Measurements from ENCODE around the gene PHGDH.
"Not testable (repeated sequence)": the region's sequence is repeated elsewhere in the genome, so short reads cannot be mapped to it uniquely, and the experiment has no call there.

PHGDH gene

GRCh38 chr1:119700326-119700725 is 11.4 kb upstream of the PHGDH start:
- Histone ChIP-seq H3K4me2 (ENCODE audit: low read length) (no peak overlapping the region), H3K27ac (ENCODE audit: low read depth, low read length) (no peak overlapping the region), H2BK15ac (replicated peaks; ENCODE audit: low read depth) (no peak overlapping the region), H4K5ac (ENCODE audit: low read length) (no peak overlapping the region), H3K36me3 (ENCODE audit: control insufficient read depth, insufficient read depth, low read length) (no peaks in the 10 kb centered on the region), H3K4me3 (ENCODE audit: low read length) (no peak overlapping the region), H3K4ac (ENCODE audit: low read depth, low read length) (no peak overlapping the region), H2BK120ac (ENCODE audit: low read depth, low read length) (no peak overlapping the region), H3K79me2 (ENCODE audit: control insufficient read depth, insufficient read depth, low read length) (no peaks in the 10 kb centered on the region), H3K27me3 (ENCODE audit: insufficient read depth, low read length, poor library complexity) (no peaks in the 10 kb centered on the region), H3K23ac (ENCODE audit: low read length) (no peak overlapping the region), H4K8ac (ENCODE audit: low read depth, low read length) (no peak overlapping the region), H2BK5ac (ENCODE audit: low read length) (no peak overlapping the region), H3K18ac (ENCODE audit: low read length) (no peak overlapping the region), H3K4me1 (ENCODE audit: control insufficient read depth, low read depth, low read length) (no peaks in the 10 kb centered on the region), H2AK5ac (ENCODE audit: low read length) (no peak overlapping the region), H3K9ac (ENCODE audit: low read length) (no peak overlapping the region), H3K79me1 (ENCODE audit: low read length) (no peaks in the 10 kb centered on the region), H3K56ac (ENCODE audit: low read length) (no peak overlapping the region)
- no CpG with 5 or more reads among the region's 2 CpGs for WGBS (ENCODE audit: extremely low coverage, insufficient coverage, low lambda C conversion rate)
- DNase-seq, result no peak

- H3K23ac ChIP-seq (ENCODE audit: low read length), result no peak overlapping the region
- no peak for DNase-seq
- H4K8ac ChIP-seq (ENCODE audit: low read depth, low read length), result no peak overlapping the region
- no peaks in the 10 kb centered on the region for H3K4me1 ChIP-seq (ENCODE audit: control insufficient read depth, low read depth, low read length)
- no peak overlapping the region for H3K9ac ChIP-seq (ENCODE audit: low read length)
- no peaks in the 10 kb centered on the region for H3K27me3 ChIP-seq (ENCODE audit: insufficient read depth, low read length, poor library complexity)
- H3K27ac ChIP-seq (ENCODE audit: low read depth, low read length), result no peak overlapping the region
- no peak overlapping the region for H2BK120ac ChIP-seq (ENCODE audit: low read depth, low read length)
- H3K36me3 ChIP-seq (ENCODE audit: control insufficient read depth, insufficient read depth, low read length), result no peaks in the 10 kb centered on the region
- H2BK15ac ChIP-seq (replicated peaks; ENCODE audit: low read depth), result no peak overlapping the region
- no peak overlapping the region for H3K4ac ChIP-seq (ENCODE audit: low read depth, low read length)
- H2BK5ac ChIP-seq (ENCODE audit: low read length), result no peak overlapping the region
- no peak overlapping the region for H3K18ac ChIP-seq (ENCODE audit: low read length)
- H3K4me3 ChIP-seq (ENCODE audit: low read length), result no peak overlapping the region
- no peak overlapping the region for H3K4me2 ChIP-seq (ENCODE audit: low read length)
- H3K79me2 ChIP-seq (ENCODE audit: control insufficient read depth, insufficient read depth, low read length), result no peaks in the 10 kb centered on the region
- H2AK5ac ChIP-seq (ENCODE audit: low read length), result no peak overlapping the region
- H4K5ac ChIP-seq (ENCODE audit: low read length), result no peak overlapping the region
- H3K79me1 ChIP-seq (ENCODE audit: low read length), result no peaks in the 10 kb centered on the region
- H3K56ac ChIP-seq (ENCODE audit: low read length), result no peak overlapping the region
These were observed 10.1 kb upstream of the PHGDH start for GRCh38 chr1:119701659-119702058.

GRCh38 chr1:119702384-119702783 is 9.3 kb upstream of the PHGDH start:
- no peak overlapping the region for H2BK5ac ChIP-seq (ENCODE audit: low read length)
- H3K23ac ChIP-seq (ENCODE audit: low read length), result no peak overlapping the region
- H3K56ac ChIP-seq (ENCODE audit: low read length), result no peak overlapping the region
- H3K18ac ChIP-seq (ENCODE audit: low read length), result no peak overlapping the region
- no peak overlapping the region for H3K9ac ChIP-seq (ENCODE audit: low read length)
- no peak for DNase-seq
- H3K27ac ChIP-seq (ENCODE audit: low read depth, low read length), result no peak overlapping the region
- no peaks in the 10 kb centered on the region for H3K4me1 ChIP-seq (ENCODE audit: control insufficient read depth, low read depth, low read length)
- no peak overlapping the region for H2BK120ac ChIP-seq (ENCODE audit: low read depth, low read length)
- H3K4ac ChIP-seq (ENCODE audit: low read depth, low read length), result no peak overlapping the region
- no peak overlapping the region for H2AK5ac ChIP-seq (ENCODE audit: low read length)
- H3K36me3 ChIP-seq (ENCODE audit: control insufficient read depth, insufficient read depth, low read length), result no peaks in the 10 kb centered on the region
- no peaks in the 10 kb centered on the region for H3K27me3 ChIP-seq (ENCODE audit: insufficient read depth, low read length, poor library complexity)
- no CpG with 5 or more reads among the region's 2 CpGs for WGBS (ENCODE audit: extremely low coverage, insufficient coverage, low lambda C conversion rate)
- H4K8ac ChIP-seq (ENCODE audit: low read depth, low read length), result no peak overlapping the region
- no peaks in the 10 kb centered on the region for H3K79me1 ChIP-seq (ENCODE audit: low read length)
- no peak overlapping the region for H2BK15ac ChIP-seq (replicated peaks; ENCODE audit: low read depth)
- H3K79me2 ChIP-seq (ENCODE audit: control insufficient read depth, insufficient read depth, low read length), result no peaks in the 10 kb centered on the region
- H3K4me2 ChIP-seq (ENCODE audit: low read length), result no peak overlapping the region
- no peak overlapping the region for H3K4me3 ChIP-seq (ENCODE audit: low read length)
- H4K5ac ChIP-seq (ENCODE audit: low read length), result no peak overlapping the region

- no peaks in the 10 kb centered on the region for H3K4me1 ChIP-seq (ENCODE audit: control insufficient read depth, low read depth, low read length)
These were observed 7.9 kb upstream of the PHGDH start for GRCh38 chr1:119703666-119704450.

GRCh38 chr1:119706599-119706998 is 5.1 kb upstream of the PHGDH start:
- H3K27me3 ChIP-seq (ENCODE audit: insufficient read depth, low read length, poor library complexity); H3K18ac ChIP-seq (ENCODE audit: low read length); H3K27ac ChIP-seq (ENCODE audit: low read depth, low read length); H3K23ac ChIP-seq (ENCODE audit: low read length); H2AK5ac ChIP-seq (ENCODE audit: low read length); H3K4ac ChIP-seq (ENCODE audit: low read depth, low read length); H3K4me2 ChIP-seq (ENCODE audit: low read length); H3K4me3 ChIP-seq (ENCODE audit: low read length); H3K79me2 ChIP-seq (ENCODE audit: control insufficient read depth, insufficient read depth, low read length); H3K79me1 ChIP-seq (ENCODE audit: low read length); DNase-seq; H2BK5ac ChIP-seq (ENCODE audit: low read length); H4K8ac ChIP-seq (ENCODE audit: low read depth, low read length); H3K9ac ChIP-seq (ENCODE audit: low read length); H3K4me1 ChIP-seq (ENCODE audit: control insufficient read depth, low read depth, low read length); H2BK120ac ChIP-seq (ENCODE audit: low read depth, low read length); H4K5ac ChIP-seq (ENCODE audit: low read length); H2BK15ac ChIP-seq (replicated peaks; ENCODE audit: low read depth); H3K36me3 ChIP-seq (ENCODE audit: control insufficient read depth, insufficient read depth, low read length); H3K56ac ChIP-seq (ENCODE audit: low read length): not testable (repeated sequence)
- no CpG with 5 or more reads among the region's 6 CpGs for WGBS (ENCODE audit: extremely low coverage, insufficient coverage, low lambda C conversion rate)

More at GRCh38 chr1:119703666-119704450, 7.9 kb upstream of the PHGDH start:
- no peak overlapping the region for H3K4me3 ChIP-seq (ENCODE audit: low read length)
- no CpG with 5 or more reads among the region's 6 CpGs for whole genome bisulfite sequencing (ENCODE audit: extremely low coverage, insufficient coverage, low lambda C conversion rate)
- no peak overlapping the region for H2BK15ac ChIP-seq (replicated peaks; ENCODE audit: low read depth)
- no peak overlapping the region for H4K5ac ChIP-seq (ENCODE audit: low read length)
- H3K79me2 ChIP-seq (ENCODE audit: control insufficient read depth, insufficient read depth, low read length), result no peaks in the 10 kb centered on the region
- no peak overlapping the region for H3K23ac ChIP-seq (ENCODE audit: low read length)
- H3K79me1 ChIP-seq (ENCODE audit: low read length), result no peaks in the 10 kb centered on the region
- no peak overlapping the region for H3K4me2 ChIP-seq (ENCODE audit: low read length)
- H3K27ac ChIP-seq (ENCODE audit: low read depth, low read length), result no peak overlapping the region
- no peak overlapping the region for H2BK120ac ChIP-seq (ENCODE audit: low read depth, low read length)
- H4K8ac ChIP-seq (ENCODE audit: low read depth, low read length), result no peak overlapping the region
- no peaks in the 10 kb centered on the region for H3K27me3 ChIP-seq (ENCODE audit: insufficient read depth, low read length, poor library complexity)
- no peak overlapping the region for H3K4ac ChIP-seq (ENCODE audit: low read depth, low read length)
- H3K36me3 ChIP-seq (ENCODE audit: control insufficient read depth, insufficient read depth, low read length), result no peaks in the 10 kb centered on the region
- no peak overlapping the region for H3K56ac ChIP-seq (ENCODE audit: low read length)
- H3K9ac ChIP-seq (ENCODE audit: low read length), result no peak overlapping the region
- no peak overlapping the region for H3K18ac ChIP-seq (ENCODE audit: low read length)
- H2BK5ac ChIP-seq (ENCODE audit: low read length), result no peak overlapping the region
- no peak overlapping the region for H2AK5ac ChIP-seq (ENCODE audit: low read length)
- DNase-seq, result no peak

- not testable (repeated sequence) for H3K36me3 ChIP-seq (ENCODE audit: control insufficient read depth, insufficient read depth, low read length); H3K4me2 ChIP-seq (ENCODE audit: low read length); H2BK15ac ChIP-seq (replicated peaks; ENCODE audit: low read depth); H2BK5ac ChIP-seq (ENCODE audit: low read length); H3K4ac ChIP-seq (ENCODE audit: low read depth, low read length); DNase-seq; H3K18ac ChIP-seq (ENCODE audit: low read length); H2BK120ac ChIP-seq (ENCODE audit: low read depth, low read length); H3K9ac ChIP-seq (ENCODE audit: low read length); H3K56ac ChIP-seq (ENCODE audit: low read length); H2AK5ac ChIP-seq (ENCODE audit: low read length); H4K5ac ChIP-seq (ENCODE audit: low read length); H4K8ac ChIP-seq (ENCODE audit: low read depth, low read length); H3K23ac ChIP-seq (ENCODE audit: low read length); H3K27ac ChIP-seq (ENCODE audit: low read depth, low read length); H3K27me3 ChIP-seq (ENCODE audit: insufficient read depth, low read length, poor library complexity); H3K4me3 ChIP-seq (ENCODE audit: low read length)
- Histone ChIP-seq H3K79me2 (ENCODE audit: control insufficient read depth, insufficient read depth, low read length) (peaks cover 41% of the 10 kb centered on the region), H3K79me1 (ENCODE audit: low read length) (peaks cover 10% of the 10 kb centered on the region), H3K4me1 (ENCODE audit: control insufficient read depth, low read depth, low read length) (peaks cover 19% of the 10 kb centered on the region)
- WGBS (ENCODE audit: extremely low coverage, insufficient coverage, low lambda C conversion rate), result no CpG with 5 or more reads among the region's 10 CpGs
These were observed 354 bp upstream of the PHGDH start for GRCh38 chr1:119711356-119711803.
